LNCAP (cell line): ENCODE results near the gene TTC28.

Experiments
- TF ChIP-seq, protein P1 (sequence below): fragments of 450-650 bp; IDR thresholded peaks from 2 replicates; pipeline ENCODE4 v1.5.1; 2017; ENCODE audit warnings: mild to moderate bottlenecking

TTC28 gene

DNA sequence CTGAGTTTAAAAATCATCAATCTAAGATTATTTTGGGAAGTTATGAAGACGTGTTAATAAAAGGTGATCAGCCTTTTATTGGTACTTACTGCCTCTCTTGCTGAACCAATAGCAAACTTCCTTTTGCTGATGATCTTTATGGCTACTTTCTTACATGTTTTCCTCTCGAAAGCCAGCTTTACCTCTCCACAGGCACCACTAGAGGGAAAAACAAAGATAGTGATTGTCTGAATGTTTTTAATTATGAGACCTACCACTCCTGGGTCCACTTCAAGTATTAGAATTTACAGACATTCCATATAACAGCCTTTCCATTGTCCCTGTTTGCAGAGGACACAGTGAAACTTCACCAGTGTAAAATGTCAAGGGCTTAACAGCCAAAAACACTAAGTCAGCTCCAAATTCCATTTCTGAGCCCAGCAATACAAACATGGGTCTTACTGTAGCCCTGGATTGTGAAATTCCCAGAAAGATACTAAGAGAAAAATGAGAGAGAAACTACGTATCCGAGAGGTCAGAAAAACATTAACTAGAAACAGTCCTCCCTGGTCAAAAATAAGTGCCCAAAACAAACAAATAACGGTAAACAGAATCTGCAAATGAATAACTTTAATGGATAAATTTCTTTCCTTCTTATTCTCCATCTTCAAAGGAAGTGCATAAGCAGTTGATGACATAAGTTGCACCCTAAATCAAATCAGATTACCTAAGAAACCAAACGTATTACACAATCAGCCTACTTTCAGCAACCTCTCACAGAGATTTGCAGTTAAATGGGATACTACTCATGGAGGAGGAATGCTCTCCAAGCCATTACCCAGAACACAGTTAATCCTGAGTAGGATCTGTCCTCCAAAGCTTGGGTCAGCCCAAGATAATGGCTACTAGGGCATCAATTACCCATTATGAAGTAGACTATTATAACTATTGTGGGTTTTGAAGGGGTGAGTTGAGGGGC lies 32.5 kb upstream of the TTC28 start:
- TF ChIP-seq, protein P1, sequence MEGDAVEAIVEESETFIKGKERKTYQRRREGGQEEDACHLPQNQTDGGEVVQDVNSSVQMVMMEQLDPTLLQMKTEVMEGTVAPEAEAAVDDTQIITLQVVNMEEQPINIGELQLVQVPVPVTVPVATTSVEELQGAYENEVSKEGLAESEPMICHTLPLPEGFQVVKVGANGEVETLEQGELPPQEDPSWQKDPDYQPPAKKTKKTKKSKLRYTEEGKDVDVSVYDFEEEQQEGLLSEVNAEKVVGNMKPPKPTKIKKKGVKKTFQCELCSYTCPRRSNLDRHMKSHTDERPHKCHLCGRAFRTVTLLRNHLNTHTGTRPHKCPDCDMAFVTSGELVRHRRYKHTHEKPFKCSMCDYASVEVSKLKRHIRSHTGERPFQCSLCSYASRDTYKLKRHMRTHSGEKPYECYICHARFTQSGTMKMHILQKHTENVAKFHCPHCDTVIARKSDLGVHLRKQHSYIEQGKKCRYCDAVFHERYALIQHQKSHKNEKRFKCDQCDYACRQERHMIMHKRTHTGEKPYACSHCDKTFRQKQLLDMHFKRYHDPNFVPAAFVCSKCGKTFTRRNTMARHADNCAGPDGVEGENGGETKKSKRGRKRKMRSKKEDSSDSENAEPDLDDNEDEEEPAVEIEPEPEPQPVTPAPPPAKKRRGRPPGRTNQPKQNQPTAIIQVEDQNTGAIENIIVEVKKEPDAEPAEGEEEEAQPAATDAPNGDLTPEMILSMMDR = no peak

DNA sequence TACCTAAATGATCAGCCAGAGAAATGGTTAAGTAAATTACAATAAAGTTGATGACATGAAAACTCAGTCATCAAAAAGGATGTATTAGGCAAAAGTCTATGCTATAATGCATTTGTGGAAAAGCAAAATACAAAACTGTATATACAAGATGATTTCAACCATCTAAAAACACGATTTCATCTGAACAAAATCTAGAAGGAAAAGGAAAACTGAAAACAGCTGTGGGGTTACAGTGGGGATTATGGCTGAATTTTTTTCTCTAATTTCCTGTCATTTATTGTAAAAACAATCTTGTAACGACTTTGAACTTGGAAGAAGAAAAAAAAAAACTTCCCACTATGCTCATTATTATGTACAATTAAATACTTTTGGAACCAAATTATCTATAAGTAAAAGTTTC lies 31.7 kb upstream of the TTC28 start:
- TF ChIP-seq, protein P1 = no peak

DNA sequence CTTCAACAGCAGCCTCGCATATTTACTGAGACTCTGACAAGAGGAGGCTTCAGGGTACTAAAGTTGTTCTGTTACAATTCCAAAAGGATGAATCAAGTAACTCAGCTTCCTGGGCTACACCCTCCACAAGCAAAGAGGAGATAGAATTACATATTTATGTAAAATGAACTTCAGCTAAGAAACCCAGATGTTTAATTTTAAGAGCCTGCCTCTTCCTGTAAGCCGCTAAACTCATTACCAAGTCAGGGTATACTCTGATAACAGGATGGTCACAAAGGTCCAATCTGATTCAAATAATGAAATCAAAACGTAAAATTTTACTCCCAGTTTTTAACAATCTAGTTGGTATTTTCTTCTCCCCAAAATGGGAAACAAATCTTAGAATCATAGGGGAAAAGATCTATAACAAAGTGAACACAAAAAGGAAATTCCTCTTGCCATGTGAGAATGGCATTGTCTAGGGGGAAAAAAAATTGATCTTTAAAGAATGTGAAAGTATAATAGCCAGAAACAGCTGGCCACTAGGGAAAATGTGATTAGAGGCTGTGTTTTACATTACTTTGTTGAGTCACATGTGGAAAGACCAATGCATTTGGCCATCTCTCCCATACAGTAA lies 31.0 kb upstream of the TTC28 start:
- TF ChIP-seq, protein P1 = no peak

DNA sequence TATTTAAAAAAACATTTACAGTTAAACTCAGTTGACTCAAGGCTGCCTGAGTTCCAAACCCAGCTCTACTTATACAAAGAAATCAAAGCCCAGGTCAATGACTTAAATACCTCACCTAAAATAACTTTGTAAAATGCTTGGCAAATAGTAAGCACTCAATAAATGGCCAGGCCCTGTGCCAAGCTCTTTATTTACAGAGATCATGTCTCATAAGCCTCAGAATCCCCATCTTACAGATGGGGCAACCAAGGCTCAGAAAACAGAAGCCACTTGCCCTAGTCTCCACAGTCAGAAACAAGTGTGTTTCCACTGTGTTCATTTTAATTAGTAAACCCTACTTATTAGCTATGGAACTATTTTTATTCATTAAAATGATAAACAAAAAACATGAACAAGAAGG lies 30.5 kb upstream of the TTC28 start:
- TF ChIP-seq, protein P1 = no peak

DNA sequence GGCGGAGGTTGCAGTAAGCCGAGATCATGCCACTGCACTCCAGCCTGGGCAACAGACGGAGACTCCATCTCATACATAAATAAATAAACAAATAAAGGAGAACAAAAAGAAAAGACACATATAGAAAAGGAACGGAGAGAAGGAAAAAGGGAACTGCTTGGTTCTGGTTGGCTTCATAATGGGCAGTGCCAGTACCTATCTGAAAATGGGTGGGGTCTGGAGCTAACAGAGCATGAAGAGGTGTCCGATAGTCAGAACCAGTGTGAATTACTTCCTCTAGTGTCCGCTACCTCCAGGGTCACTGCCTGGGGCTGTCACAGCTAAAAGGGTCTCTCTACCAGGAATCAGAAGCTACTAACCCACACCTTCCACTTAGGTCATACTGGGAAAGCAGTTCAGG lies 27.2 kb upstream of the TTC28 start:
- TF ChIP-seq, protein P1 = no peak

DNA sequence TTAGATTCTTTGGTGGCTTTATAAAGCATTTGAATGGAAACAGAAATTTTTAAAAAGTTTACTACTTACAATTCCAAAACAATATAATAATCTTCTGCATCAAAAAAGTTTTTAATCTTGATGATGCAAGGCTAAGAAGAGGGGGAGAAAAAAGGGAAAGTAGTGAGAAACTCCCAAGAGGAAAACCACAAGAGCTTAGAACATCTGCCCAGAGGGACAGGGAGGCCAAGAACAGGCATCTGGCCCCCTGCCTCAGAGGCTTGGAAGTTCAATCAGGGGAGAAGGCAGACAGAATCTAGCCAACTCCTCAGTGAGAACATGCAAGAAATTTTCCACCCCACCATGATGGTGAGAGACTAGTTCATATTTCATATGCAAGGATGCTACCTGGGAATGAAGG lies 23.8 kb upstream of the TTC28 start:
- TF ChIP-seq, protein P1 = no peak

DNA sequence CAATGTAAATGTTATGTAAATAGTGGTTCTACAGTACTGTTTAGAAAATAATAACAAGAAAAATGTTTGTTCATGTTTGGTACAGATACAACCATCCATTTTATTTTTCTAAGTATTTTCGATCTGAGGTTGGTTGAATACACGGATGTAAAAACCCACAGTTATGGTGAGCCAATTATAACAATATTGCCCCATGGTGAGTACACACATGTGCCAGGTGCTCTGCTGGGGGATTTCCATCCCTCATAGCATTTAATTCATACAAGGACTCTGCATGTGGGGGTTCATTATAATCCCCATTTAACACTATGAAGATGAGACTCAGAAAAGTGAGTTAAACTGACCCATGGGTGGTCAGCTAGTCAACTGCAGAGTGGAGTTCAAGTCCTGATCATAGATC lies 23.3 kb upstream of the TTC28 start:
- TF ChIP-seq, protein P1 = no peak
